PC-3 (cell line): ENCODE results near the gene ZNF516. TPM values are rescaled to one million over a fixed set of nuclear protein-coding genes. Genes with fewer than 3 reads are reported as not detected.
A peak's percentile ranks its signal among the peaks of the same experiment; 100 is the strongest.

Experiments
- ATAC-seq: fragments of 200-7000 bp; cut with Tn5 transposase; 2 replicates; pipeline ENCODE4 v1.9.1; 2020; ENCODE audit warnings: mild to moderate bottlenecking, moderate library complexity
- BruUV-seq: library from RNA; stranded (reverse); fragments of 400-500 nt; replicated peaks from 2 replicates; lab custom pipeline; 2021; lab: Mats Ljungman, UMichigan
- CTCF ChIA-PET: fragments of 300-600 bp; sonication (Branson Sonifier 250); formaldehyde crosslinking; loops from one replicate; lab custom pipeline; 2022; ENCODE audit warnings: antibody characterized with exemption; lab: Charles Lee
- POLR2A ChIA-PET: fragments of 300-600 bp; sonication (Branson Sonifier 250); formaldehyde crosslinking; loops from one replicate; lab custom pipeline; 2022; ENCODE audit warnings: antibody characterized with exemption; ENCODE audit not compliant: unreplicated experiment; lab: Charles Lee
- DNase-seq: peaks from one replicate; pipeline ENCODE4 v3.0.0-alpha.2; 2015
- H2AFZ ChIP-seq: fragments of 300-600 bp; sonication (generic); 2 replicates; pipeline ENCODE4 v1.6.0; 2016; ENCODE audit warnings: antibody characterized with exemption, low read length
- H3F3A ChIP-seq: fragments of 300-600 bp; sonication (generic); one replicate; pipeline ENCODE4 v1.6.0; 2017; ENCODE audit warnings: antibody characterized with exemption, low read length, control low read depth, mild to moderate bottlenecking; ENCODE audit not compliant: unreplicated experiment
- H3K27ac ChIP-seq: fragments of 300-600 bp; sonication (generic); 2 replicates; pipeline ENCODE4 v1.5.1; 2016; ENCODE audit warnings: mild to moderate bottlenecking, low read length
- H3K27me3 ChIP-seq: fragments of 300-600 bp; sonication (generic); 2 replicates; pipeline ENCODE4 v1.6.1; 2016; ENCODE audit warnings: low read length, mixed read lengths
- H3K36me3 ChIP-seq: fragments of 300-600 bp; sonication (generic); 2 replicates; pipeline ENCODE4 v1.6.1; 2016; ENCODE audit warnings: low read depth, mixed run types, low read length, mixed read lengths
- H3K4me1 ChIP-seq: fragments of 300-600 bp; sonication (generic); 2 replicates; pipeline ENCODE4 v1.5.1; 2016; ENCODE audit warnings: low read length; ENCODE audit not compliant: insufficient read depth
- H3K4me2 ChIP-seq: fragments of 300-600 bp; sonication (generic); 2 replicates; pipeline ENCODE4 v1.6.0; 2016; ENCODE audit warnings: low read length
- H3K4me3 ChIP-seq: fragments of 300-600 bp; sonication (generic); 2 replicates; pipeline ENCODE4 v1.5.1; 2016; ENCODE audit warnings: mild to moderate bottlenecking, low read length, mixed read lengths
- H3K79me2 ChIP-seq: fragments of 300-600 bp; sonication (generic); 2 replicates; pipeline ENCODE4 v1.6.1; 2017; ENCODE audit warnings: low read length, mixed read lengths
- H3K9ac ChIP-seq: fragments of 300-600 bp; sonication (generic); 2 replicates; pipeline ENCODE4 v1.6.0; 2016; ENCODE audit warnings: mild to moderate bottlenecking, low read length
- H3K9me2 ChIP-seq: fragments of 300-600 bp; sonication (generic); replicated peaks from 2 replicates; pipeline ENCODE4 v1.6.1; 2016; ENCODE audit warnings: mixed run types, low read length, mixed read lengths
- H3K9me3 ChIP-seq: fragments of 300-600 bp; sonication (generic); 2 replicates; pipeline ENCODE4 v1.6.1; 2016; ENCODE audit warnings: low read length, mixed read lengths
- H4K20me1 ChIP-seq: fragments of 300-600 bp; sonication (generic); 2 replicates; pipeline ENCODE4 v1.6.1; 2016; ENCODE audit warnings: low read length, mixed read lengths
- CTCF ChIP-seq: fragments of 300-600 bp; sonication (generic); conservative IDR thresholded peaks from 2 replicates; pipeline ENCODE4 v1.5.1; 2017; ENCODE audit warnings: antibody characterized with exemption, low read depth, mild to moderate bottlenecking, low read length
- EZH2 ChIP-seq: fragments of 300-600 bp; sonication (generic); IDR thresholded peaks from one replicate; pipeline ENCODE4 v1.6.1; 2017; ENCODE audit warnings: antibody characterized with exemption, mild to moderate bottlenecking, low read length; ENCODE audit not compliant: unreplicated experiment
- EZH2phosphoT487 ChIP-seq: fragments of 300-600 bp; sonication (generic); IDR thresholded peaks from 2 replicates; pipeline ENCODE4 v1.6.1; 2018; ENCODE audit warnings: mild to moderate bottlenecking, antibody characterized with exemption, low read length, borderline replicate concordance
- intact Hi-C: fragments of 100-400 bp; cut with micrococcal nuclease; formaldehyde crosslinking; loops from 2 replicates; pipeline ENCODE4 v1.9.0; 2023
- total RNA-seq: library from RNA; depleted of rRNA; stranded (reverse); fragments of >200 nt; gene quantifications from 2 replicates; pipeline ENCODE4 v1.2.3, GENCODE V29; 2014

ZNF516 gene
- total RNA-seq, 1 experiment from 2014 or later: 4.0 TPM

- H3K27ac ChIP-seq: no peak overlapping the region
- no peaks in the 10 kb centered on the region for H4K20me1 ChIP-seq
- BruUV-seq: no TSS peak
- H3K4me3 ChIP-seq: no peak overlapping the region
- H3K4me2 ChIP-seq: no peak overlapping the region
- H3K9me2 ChIP-seq: no peaks in the 10 kb centered on the region
- DNase-seq: no peak
- no peak overlapping the region for H3K9ac ChIP-seq
- no peaks in the 10 kb centered on the region for H3F3A ChIP-seq
- TF ChIP-seq EZH2: no peak
- H3K4me1 ChIP-seq: no peaks in the 10 kb centered on the region
- no peaks in the 10 kb centered on the region for H3K9me3 ChIP-seq
- ATAC-seq: no peak
- H3K27me3 ChIP-seq: peaks cover 43% of the 10 kb centered on the region
- ChIA-PET CTCF (no interaction called here), POLR2A (no interaction called here)
- no peaks in the 10 kb centered on the region for H3K36me3 ChIP-seq
- no peaks in the 10 kb centered on the region for H3K79me2 ChIP-seq
- intact Hi-C loops: no loop called here
- H2AFZ ChIP-seq: no peak overlapping the region
These were observed 65.5 kb downstream of the ZNF516 start for GRCh38 chr18:76429262-76430126.

GRCh38 chr18:76428396-76429261 lies 66.4 kb downstream of the ZNF516 start:
- Histone ChIP-seq H3K4me1 (no peaks in the 10 kb centered on the region), H3K9me3 (no peaks in the 10 kb centered on the region), H3K27me3 (peaks cover 34% of the 10 kb centered on the region; the same call in 1 of the 2 replicates), H3K9me2 (no peaks in the 10 kb centered on the region), H3K79me2 (no peaks in the 10 kb centered on the region), H4K20me1 (no peaks in the 10 kb centered on the region), H2AFZ (no peak overlapping the region), H3F3A (no peaks in the 10 kb centered on the region), H3K36me3 (no peaks in the 10 kb centered on the region), H3K4me2 (no peak overlapping the region), H3K27ac (no peak overlapping the region), H3K4me3 (no peak overlapping the region), H3K9ac (no peak overlapping the region)
- intact Hi-C loops: no loop called here
- TF ChIP-seq EZH2phosphoT487: no peak
- no peak for TF ChIP-seq EZH2
- TF ChIP-seq CTCF: no peak
- ChIA-PET CTCF (no interaction called here), POLR2A (no interaction called here)
- no TSS peak for BruUV-seq
- no peak for ATAC-seq
- no peak for DNase-seq

DNA sequence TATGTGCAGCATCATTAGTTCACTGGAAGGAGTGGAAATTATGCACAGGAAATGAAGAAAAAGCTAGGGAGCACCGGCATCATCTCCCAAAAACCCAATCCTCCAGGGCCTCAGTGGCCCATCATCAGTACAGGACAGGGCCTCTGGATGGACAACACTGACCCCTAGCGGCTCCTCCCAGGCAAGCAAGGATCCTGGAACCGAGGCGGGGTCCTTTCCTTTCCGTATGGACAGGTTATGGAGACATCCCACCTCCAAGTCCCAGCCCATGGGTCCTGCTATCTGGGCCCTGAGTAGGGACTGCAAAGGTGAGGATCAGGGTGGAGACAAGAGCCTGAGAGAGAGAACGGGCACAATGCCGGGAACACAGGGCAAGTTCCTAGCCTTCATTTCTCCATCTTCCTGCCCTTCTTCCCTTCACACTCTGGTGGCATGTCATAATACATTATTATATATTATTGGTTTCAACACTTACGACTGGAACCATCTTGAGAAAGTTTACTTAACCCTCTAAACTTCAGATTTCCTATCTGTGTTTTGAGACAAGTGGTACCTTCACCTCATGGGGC lies 68.2 kb downstream of the ZNF516 start:
- H3K9me2 ChIP-seq: no peaks in the 10 kb centered on the region
- ATAC-seq (peak; percentile 88), DNase-seq (peak; percentile 40)
- H3K27ac ChIP-seq: no peak overlapping the region
- no peaks in the 10 kb centered on the region for H3K79me2 ChIP-seq
- no peaks in the 10 kb centered on the region for H4K20me1 ChIP-seq
- H3K27me3 ChIP-seq: peaks cover 38% of the 10 kb centered on the region
- no peaks in the 10 kb centered on the region for H3K9me3 ChIP-seq
- CTCF ChIA-PET: no interaction called here
- H2AFZ ChIP-seq: no peak overlapping the region
- intact Hi-C loops: loop anchor here (1.0 kb wide), 1 partner anchor 21 kb away; no protein-coding TSS in a partner anchor
- no TSS peak for BruUV-seq
- POLR2A ChIA-PET: no interaction called here
- TF ChIP-seq EZH2phosphoT487 (no peak), CTCF (peak; percentile 82), EZH2 (no peak)
- H3K36me3 ChIP-seq: no peaks in the 10 kb centered on the region
- H3F3A ChIP-seq: no peaks in the 10 kb centered on the region
- no peak overlapping the region for H3K9ac ChIP-seq
- no peak overlapping the region for H3K4me3 ChIP-seq
- H3K4me1 ChIP-seq: no peaks in the 10 kb centered on the region
- H3K4me2 ChIP-seq: no peak overlapping the region
